GM12878 (cell line): ENCODE data around the gene KCNK4. TPM values are rescaled to one million over a fixed set of nuclear protein-coding genes. Genes with fewer than 3 reads are reported as not detected.

ENCODE experiments used
- ATF7 ChIP-seq: fragments of 450-650 bp; IDR thresholded peaks from 2 replicates; pipeline ENCODE4 v1.6.1; 2016; ENCODE audit warnings: low read depth, mild to moderate bottlenecking
- BACH1 ChIP-seq: fragments of 450-650 bp; IDR thresholded peaks from 2 replicates; pipeline ENCODE4 v1.6.1; 2017; ENCODE audit warnings: mild to moderate bottlenecking, borderline replicate concordance
- HDGF ChIP-seq: fragments of 450-650 bp; IDR thresholded peaks from 2 replicates; pipeline ENCODE4 v1.6.1; 2016; ENCODE audit warnings: antibody characterized with exemption
- IKZF1 ChIP-seq: fragments of 450-650 bp; conservative IDR thresholded peaks from 2 replicates; pipeline ENCODE4 v1.6.1; 2017; ENCODE audit warnings: antibody characterized with exemption, mild to moderate bottlenecking
- IRF4 ChIP-seq: IDR thresholded peaks from 2 replicates; pipeline ENCODE4 v1.6.1; 2011; ENCODE audit warnings: low read depth, low read length
- JUNB ChIP-seq: IDR thresholded peaks from 2 replicates; pipeline ENCODE4 v1.6.1; 2016; ENCODE audit warnings: antibody characterized with exemption, mild to moderate bottlenecking
- MEF2A ChIP-seq: IDR thresholded peaks from 2 replicates; pipeline ENCODE4 v1.6.1; 2011; ENCODE audit warnings: low read depth, mild to moderate bottlenecking, low read length, moderate library complexity; ENCODE audit not compliant: insufficient read depth
- NFIC ChIP-seq: IDR thresholded peaks from 2 replicates; pipeline ENCODE4 v1.6.1; 2012; ENCODE audit warnings: low read depth, mild to moderate bottlenecking, inconsistent platforms, low read length, moderate library complexity
- NRF1 ChIP-seq: conservative IDR thresholded peaks from 2 replicates; pipeline ENCODE4 v1.6.1; 2011; ENCODE audit warnings: mild to moderate bottlenecking, low read depth, low read length, improper control_type of control experiment
- PAX5 ChIP-seq: IDR thresholded peaks from 2 replicates; pipeline ENCODE4 v1.6.1; 2011; ENCODE audit warnings: low read depth, low read length, borderline replicate concordance
- RBBP5 ChIP-seq: fragments of 200-600 bp; sonication (generic); conservative IDR thresholded peaks from 2 replicates; pipeline ENCODE4 v1.6.1; 2016
- SKIL ChIP-seq: fragments of 450-650 bp; IDR thresholded peaks from 2 replicates; pipeline ENCODE4 v1.6.1; 2017; ENCODE audit warnings: mild to moderate bottlenecking, low read depth, inconsistent platforms; ENCODE audit not compliant: poor library complexity, severe bottlenecking
- SP1 ChIP-seq: IDR thresholded peaks from one replicate; pipeline ENCODE4 v1.6.1; 2011; ENCODE audit warnings: low read depth, low read length
- SREBF2 ChIP-seq: IDR thresholded peaks from 2 replicates; pipeline ENCODE4 v1.6.1; 2012; ENCODE audit warnings: mild to moderate bottlenecking, low read length
- SRF ChIP-seq, 2 experiments: IDR thresholded peaks; 2 replicates each; pipeline ENCODE4 v1.6.1; 2011; ENCODE audit warnings: low read depth in 2 of 2, low read length in 2 of 2, mild to moderate bottlenecking in 1 of 2, moderate library complexity in 1 of 2
- TCF12 ChIP-seq: IDR thresholded peaks from 2 replicates; pipeline ENCODE4 v1.6.1; 2011; ENCODE audit warnings: low read depth, mild to moderate bottlenecking, low read length
- WRNIP1 ChIP-seq: IDR thresholded peaks from 2 replicates; pipeline ENCODE4 v1.6.1; 2011; ENCODE audit warnings: low read depth, low read length, improper control_type of control experiment, borderline replicate concordance
- polyA plus RNA-seq, 11 experiments: library from polyadenylated mRNA; depleted of rRNA in 4 of 11; unstranded in 6 of 11; stranded (reverse) in 5 of 11; fragments of >200 nt; fragmentation: Nextera tagmentation in 4 of 11; fragmentation: Illumina TruSeq in 1 of 11; extraction: Ambion mirVana in 4 of 11; extraction: Trizol in 1 of 11; gene quantifications; 1 replicate in 1 of 11; 2 replicates in 10 of 11; pipeline versions ENCODE4 v1.2.1 to v1.2.3, GENCODE V29; 2011 to 2016; ENCODE audit warnings: inconsistent platforms in 2 of 11, missing spikeins in 2 of 11, low read depth in 1 of 11
- total RNA-seq, 4 experiments: library from RNA; depleted of rRNA in 3 of 4; stranded (reverse); fragments of >200 nt in 3 of 4; fragmentation: Illumina TruSeq in 1 of 4; extraction: Trizol in 1 of 4; gene quantifications; 2 replicates each; pipeline versions ENCODE4 v1.2.1 to v1.2.3, GENCODE V29; 2013 to 2021
- TF ChIP-seq, protein P1 (sequence below): fragments of 450-650 bp; IDR thresholded peaks from 2 replicates; pipeline ENCODE4 v1.6.1; 2017; ENCODE audit warnings: mild to moderate bottlenecking, moderate library complexity
- TF ChIP-seq, protein P2 (sequence below): IDR thresholded peaks from 2 replicates; pipeline ENCODE4 v1.6.1; 2011; ENCODE audit warnings: mild to moderate bottlenecking, low read depth, low read length, moderate library complexity; ENCODE audit not compliant: insufficient replicate concordance
- TF ChIP-seq, protein P3 (sequence below): fragments of 150-350 bp; IDR thresholded peaks from 2 replicates; pipeline ENCODE4 v1.6.1; 2016; ENCODE audit warnings: low read depth, low read length

Gene KCNK4
- total and polyA plus RNA-seq, 10 of the 15 experiments (the other 5 are each of a cell fraction or from before 2014, with no cell fraction given): 0.04 TPM; not detected in 9

DNA sequence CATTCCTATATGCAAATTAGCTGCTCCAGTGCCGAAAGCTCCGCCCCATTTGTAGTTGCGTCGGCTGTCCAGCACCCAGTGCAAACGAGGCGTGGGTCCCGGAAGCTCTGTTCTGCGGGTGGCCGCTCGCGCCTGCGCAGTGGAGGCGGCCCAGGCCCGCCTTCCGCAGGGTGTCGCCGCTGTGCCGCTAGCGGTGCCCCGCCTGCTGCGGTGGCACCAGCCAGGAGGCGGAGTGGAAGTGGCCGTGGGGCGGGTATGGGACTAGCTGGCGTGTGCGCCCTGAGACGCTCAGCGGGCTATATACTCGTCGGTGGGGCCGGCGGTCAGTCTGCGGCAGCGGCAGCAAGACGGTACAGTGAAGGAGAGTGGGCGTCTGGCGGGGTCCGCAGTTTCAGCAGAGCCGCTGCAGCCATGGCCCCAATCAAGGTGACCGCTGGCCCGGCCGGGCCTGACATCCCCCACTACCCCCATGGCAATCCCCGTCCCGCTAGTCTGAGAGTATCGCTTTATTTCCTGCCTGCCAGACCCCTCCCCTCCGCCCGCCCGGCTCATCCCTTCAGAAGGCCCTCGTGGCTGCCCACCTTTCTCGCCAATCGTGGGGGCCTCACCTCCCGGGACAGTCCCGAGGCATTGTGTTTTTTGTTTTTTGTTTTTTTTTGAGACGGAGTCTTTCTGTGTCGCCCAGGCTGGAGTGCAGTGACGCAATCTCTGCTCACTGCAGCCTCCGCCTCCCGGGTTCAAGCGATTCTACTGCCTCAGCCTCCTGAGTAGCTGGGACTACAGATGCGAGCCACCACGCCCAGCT, 27.1 kb downstream of the KCNK4 start, which contains the start of gene PRDX5 (continued):
- TF ChIP-seq, protein P1, sequence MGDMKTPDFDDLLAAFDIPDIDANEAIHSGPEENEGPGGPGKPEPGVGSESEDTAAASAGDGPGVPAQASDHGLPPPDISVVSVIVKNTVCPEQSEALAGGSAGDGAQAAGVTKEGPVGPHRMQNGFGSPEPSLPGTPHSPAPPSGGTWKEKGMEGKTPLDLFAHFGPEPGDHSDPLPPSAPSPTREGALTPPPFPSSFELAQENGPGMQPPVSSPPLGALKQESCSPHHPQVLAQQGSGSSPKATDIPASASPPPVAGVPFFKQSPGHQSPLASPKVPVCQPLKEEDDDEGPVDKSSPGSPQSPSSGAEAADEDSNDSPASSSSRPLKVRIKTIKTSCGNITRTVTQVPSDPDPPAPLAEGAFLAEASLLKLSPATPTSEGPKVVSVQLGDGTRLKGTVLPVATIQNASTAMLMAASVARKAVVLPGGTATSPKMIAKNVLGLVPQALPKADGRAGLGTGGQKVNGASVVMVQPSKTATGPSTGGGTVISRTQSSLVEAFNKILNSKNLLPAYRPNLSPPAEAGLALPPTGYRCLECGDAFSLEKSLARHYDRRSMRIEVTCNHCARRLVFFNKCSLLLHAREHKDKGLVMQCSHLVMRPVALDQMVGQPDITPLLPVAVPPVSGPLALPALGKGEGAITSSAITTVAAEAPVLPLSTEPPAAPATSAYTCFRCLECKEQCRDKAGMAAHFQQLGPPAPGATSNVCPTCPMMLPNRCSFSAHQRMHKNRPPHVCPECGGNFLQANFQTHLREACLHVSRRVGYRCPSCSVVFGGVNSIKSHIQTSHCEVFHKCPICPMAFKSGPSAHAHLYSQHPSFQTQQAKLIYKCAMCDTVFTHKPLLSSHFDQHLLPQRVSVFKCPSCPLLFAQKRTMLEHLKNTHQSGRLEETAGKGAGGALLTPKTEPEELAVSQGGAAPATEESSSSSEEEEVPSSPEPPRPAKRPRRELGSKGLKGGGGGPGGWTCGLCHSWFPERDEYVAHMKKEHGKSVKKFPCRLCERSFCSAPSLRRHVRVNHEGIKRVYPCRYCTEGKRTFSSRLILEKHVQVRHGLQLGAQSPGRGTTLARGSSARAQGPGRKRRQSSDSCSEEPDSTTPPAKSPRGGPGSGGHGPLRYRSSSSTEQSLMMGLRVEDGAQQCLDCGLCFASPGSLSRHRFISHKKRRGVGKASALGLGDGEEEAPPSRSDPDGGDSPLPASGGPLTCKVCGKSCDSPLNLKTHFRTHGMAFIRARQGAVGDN: peak; percentile 72
- TF ChIP-seq JUNB (no peak), BACH1 (peak; percentile 91), SREBF2 (no peak), MEF2A (no peak), IRF4 (no peak; the same call in 1 of the 2 replicates), WRNIP1 (no peak), SP1 (peak; percentile 43), SKIL (no peak), NFIC (no peak), TCF12 (0 out of 2 replicates have a peak, but pooled peaks have one; percentile 37), NRF1 (peak; percentile 93), SRF (IDR thresholded peaks at IDR 0.05; ENCODE audit: low read depth in 2 of 2, low read length in 2 of 2) (0 out of 4 replicates have a peak, but pooled peaks of 1 of the 2 experiments have one; percentile 43), RBBP5 (no peak), ATF7 (peak; percentile 49), IKZF1 (peak; percentile 65; the same call in 1 of the 2 replicates), PAX5 (peak; percentile 16; the same call in 1 of the 2 replicates), HDGF (peak; percentile 22; the same call in 1 of the 2 replicates)
- TF ChIP-seq, protein P2, sequence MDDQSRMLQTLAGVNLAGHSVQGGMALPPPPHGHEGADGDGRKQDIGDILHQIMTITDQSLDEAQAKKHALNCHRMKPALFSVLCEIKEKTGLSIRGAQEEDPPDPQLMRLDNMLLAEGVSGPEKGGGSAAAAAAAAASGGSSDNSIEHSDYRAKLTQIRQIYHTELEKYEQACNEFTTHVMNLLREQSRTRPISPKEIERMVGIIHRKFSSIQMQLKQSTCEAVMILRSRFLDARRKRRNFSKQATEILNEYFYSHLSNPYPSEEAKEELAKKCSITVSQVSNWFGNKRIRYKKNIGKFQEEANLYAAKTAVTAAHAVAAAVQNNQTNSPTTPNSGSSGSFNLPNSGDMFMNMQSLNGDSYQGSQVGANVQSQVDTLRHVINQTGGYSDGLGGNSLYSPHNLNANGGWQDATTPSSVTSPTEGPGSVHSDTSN: no peak
- TF ChIP-seq, protein P3, sequence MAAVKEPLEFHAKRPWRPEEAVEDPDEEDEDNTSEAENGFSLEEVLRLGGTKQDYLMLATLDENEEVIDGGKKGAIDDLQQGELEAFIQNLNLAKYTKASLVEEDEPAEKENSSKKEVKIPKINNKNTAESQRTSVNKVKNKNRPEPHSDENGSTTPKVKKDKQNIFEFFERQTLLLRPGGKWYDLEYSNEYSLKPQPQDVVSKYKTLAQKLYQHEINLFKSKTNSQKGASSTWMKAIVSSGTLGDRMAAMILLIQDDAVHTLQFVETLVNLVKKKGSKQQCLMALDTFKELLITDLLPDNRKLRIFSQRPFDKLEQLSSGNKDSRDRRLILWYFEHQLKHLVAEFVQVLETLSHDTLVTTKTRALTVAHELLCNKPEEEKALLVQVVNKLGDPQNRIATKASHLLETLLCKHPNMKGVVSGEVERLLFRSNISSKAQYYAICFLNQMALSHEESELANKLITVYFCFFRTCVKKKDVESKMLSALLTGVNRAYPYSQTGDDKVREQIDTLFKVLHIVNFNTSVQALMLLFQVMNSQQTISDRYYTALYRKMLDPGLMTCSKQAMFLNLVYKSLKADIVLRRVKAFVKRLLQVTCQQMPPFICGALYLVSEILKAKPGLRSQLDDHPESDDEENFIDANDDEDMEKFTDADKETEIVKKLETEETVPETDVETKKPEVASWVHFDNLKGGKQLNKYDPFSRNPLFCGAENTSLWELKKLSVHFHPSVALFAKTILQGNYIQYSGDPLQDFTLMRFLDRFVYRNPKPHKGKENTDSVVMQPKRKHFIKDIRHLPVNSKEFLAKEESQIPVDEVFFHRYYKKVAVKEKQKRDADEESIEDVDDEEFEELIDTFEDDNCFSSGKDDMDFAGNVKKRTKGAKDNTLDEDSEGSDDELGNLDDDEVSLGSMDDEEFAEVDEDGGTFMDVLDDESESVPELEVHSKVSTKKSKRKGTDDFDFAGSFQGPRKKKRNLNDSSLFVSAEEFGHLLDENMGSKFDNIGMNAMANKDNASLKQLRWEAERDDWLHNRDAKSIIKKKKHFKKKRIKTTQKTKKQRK: no peak
